Activated CD4-positive, alpha-beta memory T cell treated with anti-CD3 and anti-CD28 coated beads for 36 hours (primary cell): Measurements from ENCODE around the gene NCAN. TPM values are rescaled to one million over a fixed set of nuclear protein-coding genes. Genes with fewer than 3 reads are reported as not detected.

ENCODE experiments used
- CTCF ChIA-PET: fragments of 350-600 bp; sonication (Branson Sonifier 250); formaldehyde crosslinking; loops from one replicate; lab custom pipeline; 2021; ENCODE audit warnings: antibody characterized with exemption, inconsistent platforms; lab: Charles Lee
- POLR2A ChIA-PET: fragments of 350-600 bp; sonication (Branson Sonifier 250); formaldehyde crosslinking; loops from one replicate; lab custom pipeline; 2021; ENCODE audit warnings: antibody characterized with exemption; lab: Charles Lee
- DNase-seq: peaks from one replicate; pipeline ENCODE4 v3.0.0-alpha.2; 2020
- H3K27ac Mint-ChIP-seq: one replicate; pipeline ENCODE4 v1.8.0; 2021; ENCODE audit warnings: mixed read lengths
- H3K27me3 Mint-ChIP-seq: one replicate; pipeline ENCODE4 v1.8.0; 2021; ENCODE audit warnings: mixed read lengths
- H3K36me3 Mint-ChIP-seq: one replicate; pipeline ENCODE4 v1.8.0; 2021; ENCODE audit warnings: mixed read lengths
- H3K4me1 Mint-ChIP-seq: one replicate; pipeline ENCODE4 v1.8.0; 2021; ENCODE audit warnings: low read depth, mixed read lengths
- H3K4me3 Mint-ChIP-seq: one replicate; pipeline ENCODE4 v1.8.0; 2021; ENCODE audit warnings: mild to moderate bottlenecking, mixed read lengths
- H3K9me3 Mint-ChIP-seq: one replicate; pipeline ENCODE4 v1.8.0; 2021; ENCODE audit warnings: mixed read lengths
- intact Hi-C: fragments of 100-400 bp; cut with micrococcal nuclease; formaldehyde crosslinking; loops from one replicate; pipeline ENCODE4 v1.15.1; 2023
- total RNA-seq, 2 experiments: library from RNA; stranded (reverse); gene quantifications; one replicate each; pipeline ENCODE4 v1.2.3, GENCODE V29; 2021

NCAN gene
- total RNA-seq, 2 experiments from 2014 or later, result 0.05 to 0.07 TPM

GRCh38 chr19:19285686-19286085 lies 73.9 kb downstream of the NCAN start:
- peaks cover 28% of the 10 kb centered on the region for H3K36me3 Mint-ChIP-seq
- intact Hi-C loops, result no loop called here
- ChIA-PET CTCF (no interaction called here), POLR2A (no interaction called here)
- H3K4me3 Mint-ChIP-seq, result no peak overlapping the region
- no peak overlapping the region for H3K27ac Mint-ChIP-seq
- H3K4me1 Mint-ChIP-seq, result no peaks in the 10 kb centered on the region
- H3K27me3 Mint-ChIP-seq, result no peaks in the 10 kb centered on the region
- no peaks in the 10 kb centered on the region for H3K9me3 Mint-ChIP-seq
- DNase-seq, result no peak

DNA sequence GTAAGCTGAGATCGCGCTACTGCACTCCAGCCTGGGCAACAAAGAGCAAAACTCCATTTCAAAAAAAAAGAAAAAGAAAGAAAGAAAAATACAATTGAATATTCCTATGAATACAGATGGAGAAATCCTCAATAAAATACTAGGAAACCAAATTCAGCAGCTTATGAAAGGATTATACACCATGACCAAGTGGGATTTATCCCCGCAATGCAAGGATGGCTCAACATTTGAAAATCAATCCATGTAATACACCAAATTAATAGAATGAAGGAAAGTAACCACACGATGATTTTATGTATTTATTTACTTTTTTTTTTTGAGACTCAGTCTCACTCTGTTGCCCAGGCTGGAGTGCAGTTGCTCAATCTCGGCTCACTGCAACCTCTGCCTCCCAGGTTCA lies 80.8 kb downstream of the NCAN start:
- ChIA-PET CTCF (no interaction called here), POLR2A (no interaction called here)
- H3K27me3 Mint-ChIP-seq, result no peaks in the 10 kb centered on the region
- no peak overlapping the region for H3K27ac Mint-ChIP-seq
- intact Hi-C loops, result no loop called here
- DNase-seq, result no peak
- H3K4me1 Mint-ChIP-seq, result no peaks in the 10 kb centered on the region
- peaks cover 5% of the 10 kb centered on the region for H3K9me3 Mint-ChIP-seq
- H3K36me3 Mint-ChIP-seq, result peaks cover 54% of the 10 kb centered on the region
- no peak overlapping the region for H3K4me3 Mint-ChIP-seq

- ChIA-PET POLR2A (no interaction called here), CTCF (no interaction called here)
- peaks cover 48% of the 10 kb centered on the region for H3K36me3 Mint-ChIP-seq
- peaks cover 5% of the 10 kb centered on the region for H3K9me3 Mint-ChIP-seq
- H3K4me1 Mint-ChIP-seq, result no peaks in the 10 kb centered on the region
- no peak overlapping the region for H3K27ac Mint-ChIP-seq
- no peak overlapping the region for H3K4me3 Mint-ChIP-seq
- intact Hi-C loops, result no loop called here
- DNase-seq, result no peak
- H3K27me3 Mint-ChIP-seq, result no peaks in the 10 kb centered on the region
Measured at GRCh38 chr19:19294914-19295313, 83.2 kb downstream of the NCAN start.

DNA sequence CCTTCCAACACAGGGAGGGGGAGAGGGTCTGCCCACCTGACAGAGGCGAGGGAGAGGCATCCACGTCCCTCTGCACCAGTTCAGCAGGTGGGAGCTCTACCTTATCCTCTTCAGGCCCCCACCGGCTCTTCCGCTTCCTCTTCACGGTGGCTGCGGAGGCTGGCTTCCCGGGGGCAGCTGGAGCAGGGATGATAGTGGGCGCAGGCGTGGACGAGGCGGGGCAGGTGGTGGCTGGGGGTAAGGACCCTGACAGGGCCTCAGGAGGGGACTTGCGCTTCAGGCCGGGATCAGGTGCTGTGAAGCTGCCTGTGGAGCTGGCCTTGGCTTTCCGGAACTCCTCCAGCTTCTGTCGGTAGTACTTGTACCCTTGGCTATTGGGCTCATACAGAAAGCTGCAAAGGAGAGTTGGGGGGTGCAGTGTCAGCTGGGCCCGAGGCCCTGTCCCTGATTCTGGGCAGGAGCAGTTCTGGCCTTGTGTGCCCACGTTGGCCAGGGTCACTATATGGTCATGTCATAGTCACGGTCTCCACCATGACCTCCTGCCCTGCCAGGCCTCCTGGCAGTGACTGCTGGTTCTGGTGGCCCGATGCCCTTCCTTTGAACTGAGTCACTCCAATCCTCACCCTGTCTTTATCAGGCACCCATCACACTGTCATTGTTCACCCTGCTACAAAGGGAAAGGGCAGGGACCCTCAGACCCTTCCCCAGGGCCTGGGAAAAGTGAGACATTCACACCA lies 85.4 kb downstream of the NCAN start:
- H3K27ac Mint-ChIP-seq, result no peak overlapping the region
- peaks cover 5% of the 10 kb centered on the region for H3K9me3 Mint-ChIP-seq
- intact Hi-C loops, result no loop called here
- peaks cover 40% of the 10 kb centered on the region for H3K36me3 Mint-ChIP-seq
- H3K4me3 Mint-ChIP-seq, result no peak overlapping the region
- no peaks in the 10 kb centered on the region for H3K4me1 Mint-ChIP-seq
- no peak for DNase-seq
- ChIA-PET POLR2A (no interaction called here), CTCF (no interaction called here)
- H3K27me3 Mint-ChIP-seq, result no peaks in the 10 kb centered on the region

- ChIA-PET CTCF (no interaction called here), POLR2A (interaction anchor here (0.9 kb wide), 1 partner anchor 94 kb away, joined by 3 read pairs; the partner anchor contains the start of gene NR2C2AP)
- DNase-seq, result no peak
- Mint-ChIP-seq H3K27me3 (no peaks in the 10 kb centered on the region), H3K36me3 (peaks cover 34% of the 10 kb centered on the region), H3K27ac (no peak overlapping the region), H3K9me3 (peaks cover 4% of the 10 kb centered on the region), H3K4me3 (no peak overlapping the region), H3K4me1 (no peaks in the 10 kb centered on the region)
- intact Hi-C loops, result no loop called here
Measured at GRCh38 chr19:19297759-19298158, 86.0 kb downstream of the NCAN start.

- CTCF ChIA-PET, result no interaction called here
- Mint-ChIP-seq H3K4me1 (no peaks in the 10 kb centered on the region), H3K36me3 (peaks cover 19% of the 10 kb centered on the region), H3K9me3 (no peaks in the 10 kb centered on the region), H3K27ac (no peak overlapping the region), H3K27me3 (no peaks in the 10 kb centered on the region), H3K4me3 (no peak overlapping the region)
- no peak for DNase-seq
- POLR2A ChIA-PET, result no interaction called here
- intact Hi-C loops, result no loop called here
Measured at GRCh38 chr19:19300613-19301012, 88.9 kb downstream of the NCAN start.

Other genes starting within 250 kb of the NCAN start
- gene SUGP2, start 178.4 kb upstream of the NCAN start, total RNA-seq, result 100 to 1,000 TPM in 1 of 2 experiments, 10 to 100 TPM in 1; 98.1 to 102 TPM
- 10 to 100 TPM; 24.4 to 26.2 TPM for gene ARMC6, start 178.4 kb upstream of the NCAN start, total RNA-seq
- gene SLC25A42, start 148.0 kb upstream of the NCAN start, total RNA-seq, result 10 to 100 TPM; 12.2 to 12.4 TPM
- 10 to 100 TPM; 17.8 to 18.9 TPM for gene TMEM161A, start 73.5 kb upstream of the NCAN start, total RNA-seq
- gene MEF2B, start 41.7 kb upstream of the NCAN start, total RNA-seq, result 1 to 10 TPM; 3.9 to 4.3 TPM
- 10 to 100 TPM; 16.4 to 17.8 TPM for gene BORCS8, start 19.8 kb upstream of the NCAN start, total RNA-seq
- gene RFXANK, start 19.7 kb upstream of the NCAN start, total RNA-seq, result 10 to 100 TPM; 73.7 to 78.1 TPM
- 10 to 100 TPM; 39.2 to 42.9 TPM for gene NR2C2AP, start 8.5 kb upstream of the NCAN start, total RNA-seq
- not detected for gene TM6SF2, start 61.3 kb downstream of the NCAN start, total RNA-seq
- 10 to 100 TPM; 39.2 to 44.0 TPM for gene SUGP1, start 108.6 kb downstream of the NCAN start, total RNA-seq
- gene MAU2, start 108.9 kb downstream of the NCAN start, total RNA-seq, result 10 to 100 TPM; 38.6 to 40.9 TPM
- gene GATAD2A, start 193.7 kb downstream of the NCAN start, total RNA-seq, result 100 to 1,000 TPM; 114 TPM